ENCODE data around the gene DCTN4.

DCTN4 gene

DNA sequence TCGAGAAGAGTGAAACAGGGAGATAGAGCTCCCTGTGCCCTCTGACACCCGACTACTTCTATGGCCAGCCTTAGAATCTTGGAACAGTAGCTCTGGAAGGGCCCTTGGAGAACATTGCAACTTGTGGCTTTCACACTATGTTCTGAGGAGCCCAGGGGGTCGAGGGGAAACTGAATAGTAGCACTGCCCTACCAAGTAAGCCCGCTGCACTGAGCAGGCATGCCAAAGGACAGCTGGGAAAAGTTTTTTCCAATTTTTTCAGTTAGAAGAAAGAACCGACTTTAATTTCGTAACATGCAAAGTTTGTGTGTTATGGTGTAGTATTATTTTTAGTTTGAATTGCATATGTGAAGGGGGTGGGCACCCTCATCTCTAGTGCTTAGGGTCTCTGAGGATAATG, 30.6 kb upstream of the DCTN4 start:
- DNase-seq (ENCODE audit: low read depth, low spot score) = no peak
- TF ChIP-seq FOXP2 (optimal IDR thresholded peaks at IDR 0.05; ENCODE audit: control extremely low read depth, extremely low read length, insufficient read depth) = no peak
- no peak for TF ChIP-seq EZH2 (IDR thresholded peaks at IDR 0.05)
- TF ChIP-seq POLR2AphosphoS5 (IDR thresholded peaks at IDR 0.05; ENCODE audit: borderline replicate concordance, low read depth, low read length) = no peak
- H3K27ac ChIP-seq = no peak overlapping the region
- no peaks in the 10 kb centered on the region for H3K36me3 ChIP-seq (ENCODE audit: insufficient read depth, low read length)
- no peaks in the 10 kb centered on the region for H3K9me3 ChIP-seq (ENCODE audit: low read depth, low read length)
- H3K4me3 ChIP-seq = no peak overlapping the region
- H3K9ac ChIP-seq (ENCODE audit: insufficient read length) = no peak overlapping the region

DNA sequence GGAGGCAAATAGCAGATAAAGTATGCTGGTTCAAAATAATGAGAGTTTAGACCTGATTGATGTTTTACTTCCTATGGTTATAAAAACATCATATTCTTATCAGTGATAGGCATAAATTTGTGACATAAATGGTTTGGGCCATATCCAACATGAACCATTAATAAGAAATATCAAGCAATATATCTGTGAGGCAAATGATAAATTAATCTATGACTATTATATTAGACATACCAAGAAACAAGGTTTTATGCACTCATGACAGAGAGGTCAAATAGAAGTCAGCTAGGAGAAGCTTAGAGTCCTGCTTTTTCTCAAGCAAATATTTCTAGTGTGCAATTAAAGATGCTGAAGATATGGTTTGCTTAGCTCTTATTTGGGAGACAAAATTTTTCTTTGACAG, 30.2 kb upstream of the DCTN4 start:
- Histone ChIP-seq H3K27ac (no peak overlapping the region), H3K9ac (ENCODE audit: insufficient read length) (no peak overlapping the region)

DNA sequence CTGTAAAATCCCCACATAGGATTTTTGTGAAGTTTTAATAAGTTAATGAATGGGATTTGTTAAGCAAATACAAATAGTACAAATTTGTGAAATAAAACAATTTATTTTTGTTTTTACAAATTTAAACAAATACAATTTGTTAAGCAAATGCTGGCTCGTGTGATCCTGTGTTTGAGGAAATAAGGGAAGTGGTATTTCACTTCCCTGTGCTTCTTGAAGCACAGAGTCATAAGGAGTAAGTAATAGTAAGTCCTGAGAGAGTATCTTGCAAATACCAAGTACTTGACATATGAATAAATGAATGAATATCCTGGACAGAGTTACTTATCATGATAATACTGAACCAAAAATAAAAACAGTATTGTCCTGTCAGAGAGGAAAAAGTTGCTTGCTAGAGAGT, 28.8 kb upstream of the DCTN4 start:
- no peak overlapping the region for H3K27ac ChIP-seq
- H3K9me3 ChIP-seq (ENCODE audit: low read depth, low read length) = no peaks in the 10 kb centered on the region
- no peak overlapping the region for H3K9ac ChIP-seq (ENCODE audit: insufficient read length)
- DNase-seq (ENCODE audit: low read depth, low spot score) = no peak
- no peak for TF ChIP-seq EZH2 (IDR thresholded peaks at IDR 0.05)
- TF ChIP-seq FOXP2 (optimal IDR thresholded peaks at IDR 0.05; ENCODE audit: control extremely low read depth, extremely low read length, insufficient read depth) = no peak
- no peak for TF ChIP-seq POLR2AphosphoS5 (IDR thresholded peaks at IDR 0.05; ENCODE audit: borderline replicate concordance, low read depth, low read length)
- H3K36me3 ChIP-seq (ENCODE audit: insufficient read depth, low read length) = no peaks in the 10 kb centered on the region
- H3K4me3 ChIP-seq = no peak overlapping the region

More for the DNA sequence above, 30.2 kb upstream of the DCTN4 start:
- no peak overlapping the region for H3K4me3 ChIP-seq
- no peaks in the 10 kb centered on the region for H3K9me3 ChIP-seq (ENCODE audit: low read depth, low read length)
- no peak for DNase-seq (ENCODE audit: low read depth, low spot score)
- no peaks in the 10 kb centered on the region for H3K36me3 ChIP-seq (ENCODE audit: insufficient read depth, low read length)
- TF ChIP-seq FOXP2 (optimal IDR thresholded peaks at IDR 0.05; ENCODE audit: control extremely low read depth, extremely low read length, insufficient read depth) (no peak), EZH2 (IDR thresholded peaks at IDR 0.05) (no peak), POLR2AphosphoS5 (IDR thresholded peaks at IDR 0.05; ENCODE audit: borderline replicate concordance, low read depth, low read length) (no peak)

DNA sequence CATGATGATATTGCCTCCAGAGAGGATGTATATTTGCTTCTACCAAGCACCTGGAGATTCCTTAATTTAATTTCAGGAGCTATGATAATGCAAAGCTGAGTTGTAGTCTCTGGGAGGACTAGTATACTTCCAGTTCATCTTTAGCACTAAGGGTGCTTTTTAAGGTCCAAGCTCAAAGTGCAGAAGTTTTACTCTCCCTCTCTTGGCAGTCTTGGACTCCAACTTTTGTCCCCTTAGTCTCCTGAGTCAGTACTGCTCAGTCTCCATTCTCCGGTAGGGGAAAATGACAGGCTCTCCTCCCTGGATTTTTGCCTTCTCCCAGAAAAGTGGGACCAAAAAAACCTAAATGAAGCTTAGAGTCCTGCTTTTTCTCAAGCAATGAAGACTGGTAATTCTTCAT, 28.1 kb upstream of the DCTN4 start:
- no peaks in the 10 kb centered on the region for H3K9me3 ChIP-seq (ENCODE audit: low read depth, low read length)
- no peak overlapping the region for H3K9ac ChIP-seq (ENCODE audit: insufficient read length)
- no peak overlapping the region for H3K27ac ChIP-seq
- no peak overlapping the region for H3K4me3 ChIP-seq
- TF ChIP-seq FOXP2 (optimal IDR thresholded peaks at IDR 0.05; ENCODE audit: control extremely low read depth, extremely low read length, insufficient read depth) (no peak), POLR2AphosphoS5 (IDR thresholded peaks at IDR 0.05; ENCODE audit: borderline replicate concordance, low read depth, low read length) (no peak), EZH2 (IDR thresholded peaks at IDR 0.05) (no peak)
- no peaks in the 10 kb centered on the region for H3K36me3 ChIP-seq (ENCODE audit: insufficient read depth, low read length)
- no peak for DNase-seq (ENCODE audit: low read depth, low spot score)

DNA sequence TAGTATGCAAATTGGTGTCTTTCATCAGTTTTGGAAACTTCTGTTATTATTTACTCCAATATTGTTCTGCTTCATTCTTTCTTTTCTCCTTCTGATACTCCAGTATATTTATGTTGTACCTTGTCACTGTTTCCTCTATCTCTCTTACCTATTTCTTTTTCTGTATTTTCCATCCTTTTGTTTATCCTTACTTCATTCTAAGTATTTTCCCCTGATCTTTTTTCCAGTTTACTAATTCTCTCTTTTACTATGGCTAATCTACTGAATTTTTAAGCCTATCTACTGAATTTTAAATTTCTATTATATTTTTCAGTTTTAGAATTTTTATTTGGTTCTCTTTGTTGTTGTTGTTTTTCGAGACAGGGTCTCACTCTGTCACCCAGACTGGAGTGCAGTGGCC, 27.1 kb upstream of the DCTN4 start:
- no peak for DNase-seq (ENCODE audit: low read depth, low spot score)
- H3K4me3 ChIP-seq = no peak overlapping the region
- TF ChIP-seq EZH2 (IDR thresholded peaks at IDR 0.05) = no peak
- no peak for TF ChIP-seq FOXP2 (optimal IDR thresholded peaks at IDR 0.05; ENCODE audit: control extremely low read depth, extremely low read length, insufficient read depth)
- no peak for TF ChIP-seq POLR2AphosphoS5 (IDR thresholded peaks at IDR 0.05; ENCODE audit: borderline replicate concordance, low read depth, low read length)
- no peak overlapping the region for H3K27ac ChIP-seq
- no peak overlapping the region for H3K9ac ChIP-seq (ENCODE audit: insufficient read length)
- H3K9me3 ChIP-seq (ENCODE audit: low read depth, low read length) = no peaks in the 10 kb centered on the region
- no peaks in the 10 kb centered on the region for H3K36me3 ChIP-seq (ENCODE audit: insufficient read depth, low read length)

DNA sequence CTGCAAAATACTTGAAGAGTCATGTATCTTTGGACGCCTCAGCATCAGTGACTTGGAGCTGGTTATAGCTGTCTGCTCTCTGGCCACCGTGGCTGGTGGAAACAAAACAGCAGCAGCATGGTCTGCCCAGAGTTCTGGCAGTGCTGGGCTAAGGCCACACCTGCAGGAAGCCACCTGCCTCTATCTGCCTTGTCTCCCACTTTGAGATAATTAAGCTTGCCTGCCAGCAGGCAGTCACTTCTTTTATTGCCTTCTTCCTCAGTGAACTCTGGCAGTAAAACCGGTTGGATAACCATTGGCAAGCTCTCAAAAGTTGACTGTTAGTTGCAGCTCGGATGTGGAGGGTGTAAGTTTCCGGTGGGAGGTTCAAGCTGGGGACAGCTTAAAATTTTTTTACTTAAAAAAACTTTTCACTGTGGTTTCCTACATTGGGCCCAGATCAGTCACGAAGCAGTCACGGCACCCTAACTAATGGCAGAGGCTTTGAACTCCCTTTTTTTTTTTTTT, 24.7 kb upstream of the DCTN4 start:
- H3K36me3 ChIP-seq (ENCODE audit: insufficient read depth, low read length) = no peaks in the 10 kb centered on the region
- TF ChIP-seq EZH2 (IDR thresholded peaks at IDR 0.05) (no peak), FOXP2 (optimal IDR thresholded peaks at IDR 0.05; ENCODE audit: control extremely low read depth, extremely low read length, insufficient read depth) (no peak), POLR2AphosphoS5 (IDR thresholded peaks at IDR 0.05; ENCODE audit: borderline replicate concordance, low read depth, low read length) (no peak)
- DNase-seq (ENCODE audit: low read depth, low spot score) = peak; percentile 56
- no peaks in the 10 kb centered on the region for H3K9me3 ChIP-seq (ENCODE audit: low read depth, low read length)
- peak overlapping the region; percentile 49 for H3K4me3 ChIP-seq
- no peak overlapping the region for H3K9ac ChIP-seq (ENCODE audit: insufficient read length)
- H3K27ac ChIP-seq = no peak overlapping the region

DNA sequence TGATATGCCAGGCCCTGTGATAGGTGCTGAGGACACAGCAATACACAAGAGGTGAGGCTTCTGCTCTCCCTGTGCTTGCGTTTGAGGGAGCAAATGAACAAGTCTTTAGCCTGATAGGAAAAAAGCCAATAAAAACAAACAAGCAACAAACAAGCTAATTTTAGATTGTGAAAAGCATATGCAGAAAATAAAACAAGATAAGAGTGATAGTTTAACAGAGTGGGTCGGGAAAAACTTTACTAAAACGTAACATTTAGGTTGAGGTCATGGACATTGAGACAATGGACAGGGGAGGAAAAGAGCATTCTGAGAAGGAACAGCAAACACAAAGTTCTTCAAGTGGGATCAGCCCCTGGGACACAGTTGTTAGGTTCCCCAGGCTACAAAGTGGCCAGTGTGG, 24.0 kb upstream of the DCTN4 start:
- Histone ChIP-seq H3K9ac (ENCODE audit: insufficient read length) (no peak overlapping the region), H3K9me3 (ENCODE audit: low read depth, low read length) (no peaks in the 10 kb centered on the region), H3K36me3 (ENCODE audit: insufficient read depth, low read length) (no peaks in the 10 kb centered on the region), H3K27ac (no peak overlapping the region), H3K4me3 (no peak overlapping the region)
- TF ChIP-seq POLR2AphosphoS5 (IDR thresholded peaks at IDR 0.05; ENCODE audit: borderline replicate concordance, low read depth, low read length) (no peak), FOXP2 (optimal IDR thresholded peaks at IDR 0.05; ENCODE audit: control extremely low read depth, extremely low read length, insufficient read depth) (no peak), EZH2 (IDR thresholded peaks at IDR 0.05) (no peak)
- DNase-seq (ENCODE audit: low read depth, low spot score) = no peak

DNA sequence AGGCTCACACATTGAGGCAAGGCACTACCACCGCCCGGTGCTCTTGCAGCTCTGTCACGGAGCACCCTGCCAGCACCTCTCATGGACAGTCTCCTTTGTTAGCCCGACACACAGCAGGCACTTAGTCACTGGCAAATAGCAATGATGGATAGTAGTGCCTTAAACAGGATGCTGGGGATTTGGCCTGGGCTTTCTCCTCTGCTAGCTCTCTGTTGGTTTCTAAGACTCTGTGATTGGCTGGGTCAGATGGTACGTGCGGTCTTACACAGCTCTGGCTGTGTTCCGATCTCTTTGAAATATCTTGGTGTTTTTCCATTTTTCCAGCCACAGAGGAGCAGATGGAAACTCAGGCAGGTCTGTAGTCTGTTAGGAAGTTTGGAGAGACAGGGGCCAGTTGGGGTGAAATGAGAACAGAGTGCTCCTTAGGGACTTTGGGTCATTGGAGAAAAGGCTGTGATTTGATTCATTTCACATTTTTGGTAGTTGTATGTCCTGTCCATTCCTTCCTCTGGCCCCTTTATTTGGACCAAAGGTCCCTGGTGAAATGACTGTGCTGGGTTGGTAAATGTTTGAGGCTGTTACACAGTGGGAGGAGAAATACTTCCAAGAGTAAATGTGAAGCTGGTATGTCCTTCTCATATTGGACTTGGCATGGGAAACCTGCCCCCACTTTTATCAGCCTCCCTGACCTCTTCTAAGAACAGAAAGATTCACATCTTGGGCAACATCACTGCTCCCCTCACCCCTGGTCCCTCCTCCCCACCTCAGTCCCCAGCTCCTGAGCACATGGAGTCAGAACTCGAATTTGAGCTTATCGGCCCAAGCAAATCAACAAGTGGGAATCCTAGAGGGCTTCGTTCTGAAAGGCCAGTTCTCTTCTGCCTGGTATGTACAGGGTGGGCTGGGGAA, 23.1 kb upstream of the DCTN4 start:
- Histone ChIP-seq H3K9ac (ENCODE audit: insufficient read length) (no peak overlapping the region), H3K9me3 (ENCODE audit: low read depth, low read length) (no peaks in the 10 kb centered on the region), H3K4me3 (no peak overlapping the region), H3K27ac (no peak overlapping the region), H3K36me3 (ENCODE audit: insufficient read depth, low read length) (no peaks in the 10 kb centered on the region)
- no peak for TF ChIP-seq FOXP2 (optimal IDR thresholded peaks at IDR 0.05; ENCODE audit: control extremely low read depth, extremely low read length, insufficient read depth)
- no peak for TF ChIP-seq POLR2AphosphoS5 (IDR thresholded peaks at IDR 0.05; ENCODE audit: borderline replicate concordance, low read depth, low read length)
- TF ChIP-seq EZH2 (IDR thresholded peaks at IDR 0.05) = no peak
- DNase-seq (ENCODE audit: low read depth, low spot score) = no peak

Measured in SK-N-MC (cell line).